ENCODE measurements around the gene ELK1. TPM values are rescaled to one million over a fixed set of nuclear protein-coding genes. Genes with fewer than 3 reads are reported as not detected.

Gene ELK1
- polyA plus RNA-seq, 1 donor from 2014 or later, result 21.2 TPM

DNA sequence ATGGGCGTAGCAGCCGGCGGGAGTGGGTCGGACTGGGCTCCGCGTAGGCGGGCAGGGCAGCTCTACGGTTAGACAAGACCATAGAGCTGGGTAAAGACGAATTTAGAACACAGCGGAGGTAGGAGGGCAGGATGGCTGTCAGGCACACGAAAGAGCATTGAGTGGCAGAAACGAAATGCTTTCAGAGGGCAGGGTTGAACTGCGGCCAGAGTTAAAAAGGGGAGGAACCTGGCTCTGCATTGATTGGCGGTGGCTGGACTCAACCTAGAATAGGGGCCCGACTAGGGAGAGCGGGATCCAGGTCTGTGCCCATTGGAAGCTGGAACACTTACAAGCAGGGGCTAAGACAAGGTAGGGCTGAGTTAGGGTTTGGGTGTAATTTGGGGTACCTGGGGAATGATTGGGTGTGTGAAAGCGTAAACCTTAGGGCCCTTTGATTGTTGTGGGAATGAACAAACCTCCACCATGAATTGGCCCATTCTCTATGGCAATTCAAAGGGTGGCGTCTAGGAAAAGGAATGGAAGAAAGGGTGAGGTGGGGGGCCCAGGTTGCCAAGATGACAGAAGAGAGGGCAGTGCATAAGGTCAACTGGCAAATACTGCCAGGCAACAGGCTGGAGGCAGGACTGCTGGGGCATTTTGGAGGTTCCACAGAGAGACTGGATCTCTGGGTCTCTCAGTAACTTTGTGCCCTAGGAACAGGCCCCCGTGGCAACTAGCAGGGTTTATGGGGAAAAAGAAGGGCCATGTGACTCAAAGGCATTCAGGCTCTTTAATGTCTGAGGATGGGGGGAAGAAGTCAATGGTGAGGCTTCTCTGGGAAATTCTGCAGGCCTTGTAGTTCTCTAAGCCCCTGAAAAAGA lies 911 bp upstream of the ELK1 start:
- Histone ChIP-seq H3K36me3 (ENCODE audit: insufficient read depth, low read length) (no peaks in the 10 kb centered on the region), H3K4me3 (ENCODE audit: low read length) (peak overlapping the region; percentile 85), H4K20me1 (ENCODE audit: insufficient read depth) (no peaks in the 10 kb centered on the region), H3K9ac (ENCODE audit: low read length) (peak overlapping the region; percentile 69), H3K79me2 (replicated peaks; ENCODE audit: insufficient read depth, low read length) (peaks cover 2% of the 10 kb centered on the region), H3K9me3 (ENCODE audit: low read length) (no peaks in the 10 kb centered on the region), H3F3A (ENCODE audit: insufficient read depth, low read length, poor library complexity, severe bottlenecking) (no peaks in the 10 kb centered on the region), H3K4me2 (ENCODE audit: low read length) (peak overlapping the region; percentile 65), H2AFZ (ENCODE audit: low read depth, low read length) (peak overlapping the region; percentile 51), H3K9me2 (ENCODE audit: insufficient read depth, low read length) (no peaks in the 10 kb centered on the region), H3K27me3 (ENCODE audit: insufficient read depth, low read depth, low read length) (no peaks in the 10 kb centered on the region), H3K27ac (ENCODE audit: low read length) (peak overlapping the region; percentile 78)
- no peak for TF ChIP-seq TAF1 (IDR thresholded peaks at IDR 0.05; ENCODE audit: low read depth)
- peak; percentile 12 for TF ChIP-seq RAD21 (conservative IDR thresholded peaks at IDR 0.05)
- TF ChIP-seq, protein P1, sequence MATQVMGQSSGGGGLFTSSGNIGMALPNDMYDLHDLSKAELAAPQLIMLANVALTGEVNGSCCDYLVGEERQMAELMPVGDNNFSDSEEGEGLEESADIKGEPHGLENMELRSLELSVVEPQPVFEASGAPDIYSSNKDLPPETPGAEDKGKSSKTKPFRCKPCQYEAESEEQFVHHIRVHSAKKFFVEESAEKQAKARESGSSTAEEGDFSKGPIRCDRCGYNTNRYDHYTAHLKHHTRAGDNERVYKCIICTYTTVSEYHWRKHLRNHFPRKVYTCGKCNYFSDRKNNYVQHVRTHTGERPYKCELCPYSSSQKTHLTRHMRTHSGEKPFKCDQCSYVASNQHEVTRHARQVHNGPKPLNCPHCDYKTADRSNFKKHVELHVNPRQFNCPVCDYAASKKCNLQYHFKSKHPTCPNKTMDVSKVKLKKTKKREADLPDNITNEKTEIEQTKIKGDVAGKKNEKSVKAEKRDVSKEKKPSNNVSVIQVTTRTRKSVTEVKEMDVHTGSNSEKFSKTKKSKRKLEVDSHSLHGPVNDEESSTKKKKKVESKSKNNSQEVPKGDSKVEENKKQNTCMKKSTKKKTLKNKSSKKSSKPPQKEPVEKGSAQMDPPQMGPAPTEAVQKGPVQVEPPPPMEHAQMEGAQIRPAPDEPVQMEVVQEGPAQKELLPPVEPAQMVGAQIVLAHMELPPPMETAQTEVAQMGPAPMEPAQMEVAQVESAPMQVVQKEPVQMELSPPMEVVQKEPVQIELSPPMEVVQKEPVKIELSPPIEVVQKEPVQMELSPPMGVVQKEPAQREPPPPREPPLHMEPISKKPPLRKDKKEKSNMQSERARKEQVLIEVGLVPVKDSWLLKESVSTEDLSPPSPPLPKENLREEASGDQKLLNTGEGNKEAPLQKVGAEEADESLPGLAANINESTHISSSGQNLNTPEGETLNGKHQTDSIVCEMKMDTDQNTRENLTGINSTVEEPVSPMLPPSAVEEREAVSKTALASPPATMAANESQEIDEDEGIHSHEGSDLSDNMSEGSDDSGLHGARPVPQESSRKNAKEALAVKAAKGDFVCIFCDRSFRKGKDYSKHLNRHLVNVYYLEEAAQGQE (IDR thresholded peaks at IDR 0.05; ENCODE audit: borderline replicate concordance), result no peak
- TF ChIP-seq MXI1 (conservative IDR thresholded peaks at IDR 0.05; ENCODE audit: poor library complexity, severe bottlenecking), result peak; percentile 13
- no peak for TF ChIP-seq POLR2AphosphoS5 (IDR thresholded peaks at IDR 0.05)

DNA sequence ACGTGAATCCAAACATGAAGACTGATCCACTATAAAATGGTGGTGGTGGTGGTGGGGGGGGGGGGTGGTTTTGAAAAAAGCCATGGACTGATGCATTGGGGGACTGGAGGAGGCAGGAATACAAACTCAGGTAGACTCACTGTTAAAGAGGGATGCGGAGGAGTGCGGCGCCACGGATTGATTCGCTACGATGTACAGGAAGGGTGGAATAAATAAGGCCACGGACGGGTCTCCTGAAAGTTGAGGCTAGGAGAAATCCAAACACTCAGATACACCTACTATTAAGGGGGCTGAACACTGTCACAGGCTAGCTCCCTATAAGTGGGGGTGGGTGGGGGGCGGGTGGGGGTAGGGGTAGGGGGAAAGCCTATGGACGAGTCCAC lies 591 bp downstream of the ELK1 start:
- peaks cover 2% of the 10 kb centered on the region for H3K79me2 ChIP-seq (replicated peaks; ENCODE audit: insufficient read depth, low read length)
- no peaks in the 10 kb centered on the region for H3F3A ChIP-seq (ENCODE audit: insufficient read depth, low read length, poor library complexity, severe bottlenecking)
- peak overlapping the region; percentile 72 for H3K27ac ChIP-seq (ENCODE audit: low read length)
- no peaks in the 10 kb centered on the region for H4K20me1 ChIP-seq (ENCODE audit: insufficient read depth)
- peak overlapping the region; percentile 85 for H3K9ac ChIP-seq (ENCODE audit: low read length)
- TF ChIP-seq POLR2AphosphoS5 (IDR thresholded peaks at IDR 0.05) (no peak), SMC3 (conservative IDR thresholded peaks at IDR 0.05; ENCODE audit: poor library complexity) (no peak), RAD21 (conservative IDR thresholded peaks at IDR 0.05) (no peak), EZH2 (IDR thresholded peaks at IDR 0.05; ENCODE audit: borderline replicate concordance, insufficient read depth, low read length, poor library complexity, severe bottlenecking) (no peak), MXI1 (conservative IDR thresholded peaks at IDR 0.05; ENCODE audit: poor library complexity, severe bottlenecking) (no peak), EP300 (conservative IDR thresholded peaks at IDR 0.05; ENCODE audit: poor library complexity, severe bottlenecking) (no peak), TAF1 (IDR thresholded peaks at IDR 0.05; ENCODE audit: low read depth) (no peak)
- TF ChIP-seq, protein P2, sequence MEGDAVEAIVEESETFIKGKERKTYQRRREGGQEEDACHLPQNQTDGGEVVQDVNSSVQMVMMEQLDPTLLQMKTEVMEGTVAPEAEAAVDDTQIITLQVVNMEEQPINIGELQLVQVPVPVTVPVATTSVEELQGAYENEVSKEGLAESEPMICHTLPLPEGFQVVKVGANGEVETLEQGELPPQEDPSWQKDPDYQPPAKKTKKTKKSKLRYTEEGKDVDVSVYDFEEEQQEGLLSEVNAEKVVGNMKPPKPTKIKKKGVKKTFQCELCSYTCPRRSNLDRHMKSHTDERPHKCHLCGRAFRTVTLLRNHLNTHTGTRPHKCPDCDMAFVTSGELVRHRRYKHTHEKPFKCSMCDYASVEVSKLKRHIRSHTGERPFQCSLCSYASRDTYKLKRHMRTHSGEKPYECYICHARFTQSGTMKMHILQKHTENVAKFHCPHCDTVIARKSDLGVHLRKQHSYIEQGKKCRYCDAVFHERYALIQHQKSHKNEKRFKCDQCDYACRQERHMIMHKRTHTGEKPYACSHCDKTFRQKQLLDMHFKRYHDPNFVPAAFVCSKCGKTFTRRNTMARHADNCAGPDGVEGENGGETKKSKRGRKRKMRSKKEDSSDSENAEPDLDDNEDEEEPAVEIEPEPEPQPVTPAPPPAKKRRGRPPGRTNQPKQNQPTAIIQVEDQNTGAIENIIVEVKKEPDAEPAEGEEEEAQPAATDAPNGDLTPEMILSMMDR (IDR thresholded peaks at IDR 0.05; ENCODE audit: poor library complexity, severe bottlenecking), result no peak
- TF ChIP-seq, protein P1 (IDR thresholded peaks at IDR 0.05; ENCODE audit: borderline replicate concordance), result no peak
- H3K36me3 ChIP-seq (ENCODE audit: insufficient read depth, low read length), result no peaks in the 10 kb centered on the region
- H3K4me3 ChIP-seq (ENCODE audit: low read length), result peak overlapping the region; percentile 85
- no peak overlapping the region for H3K4me2 ChIP-seq (ENCODE audit: low read length)
- H3K9me2 ChIP-seq (ENCODE audit: insufficient read depth, low read length), result no peaks in the 10 kb centered on the region
- no peaks in the 10 kb centered on the region for H3K9me3 ChIP-seq (ENCODE audit: low read length)
- no peak overlapping the region for H2AFZ ChIP-seq (ENCODE audit: low read depth, low read length)
- no peaks in the 10 kb centered on the region for H3K27me3 ChIP-seq (ENCODE audit: insufficient read depth, low read depth, low read length)

Data from neural cell (in vitro differentiated cells).